ENCODE results near the gene PF4V1. TPM values are rescaled to one million over a fixed set of nuclear protein-coding genes. Genes with fewer than 3 reads are reported as not detected.

Gene PF4V1
- total RNA-seq, 1 experiment from 2014 or later, result not detected

GRCh38 chr4:73822389-73822788, 30.7 kb upstream of the PF4V1 start:
- peak overlapping the region; percentile 15 for H3K27ac Mint-ChIP-seq (ENCODE audit: unreplicated experiment)
- CTCF ChIA-PET, result interaction anchor here (0.7 kb wide), 1 partner anchor 983 kb away, joined by 7 read pairs; no protein-coding TSS in a partner anchor
- no TSS peak for BruUV-seq (replicated peaks)
- peaks cover 4% of the 10 kb centered on the region for H3K9me3 Mint-ChIP-seq (ENCODE audit: low read depth, unreplicated experiment)
- DNase-seq, result no peak
- H3K36me3 Mint-ChIP-seq (ENCODE audit: insufficient read depth, unreplicated experiment), result no peaks in the 10 kb centered on the region
- no peak for TF ChIP-seq CTCF (IDR thresholded peaks at IDR 0.05; ENCODE audit: unreplicated experiment)
- H3K27me3 Mint-ChIP-seq (ENCODE audit: unreplicated experiment), result no peaks in the 10 kb centered on the region
- H3K4me1 Mint-ChIP-seq (ENCODE audit: low read depth, unreplicated experiment), result peaks cover 34% of the 10 kb centered on the region
- no peak overlapping the region for H3K4me3 Mint-ChIP-seq (ENCODE audit: low read depth, unreplicated experiment)
- intact Hi-C loops (cut with micrococcal nuclease; ENCODE audit: unreplicated experiment), result no loop called here

- H3K4me1 Mint-ChIP-seq (ENCODE audit: low read depth, unreplicated experiment), result peaks cover 28% of the 10 kb centered on the region
- CTCF ChIA-PET, result interaction anchor here (0.7 kb wide), 1 partner anchor 983 kb away, joined by 7 read pairs; no protein-coding TSS in a partner anchor
- no peaks in the 10 kb centered on the region for H3K27me3 Mint-ChIP-seq (ENCODE audit: unreplicated experiment)
- intact Hi-C loops (cut with micrococcal nuclease; ENCODE audit: unreplicated experiment), result no loop called here
- peaks cover 6% of the 10 kb centered on the region for H3K9me3 Mint-ChIP-seq (ENCODE audit: low read depth, unreplicated experiment)
- peak overlapping the region; percentile 15 for H3K27ac Mint-ChIP-seq (ENCODE audit: unreplicated experiment)
- no peak for DNase-seq
- no peak for TF ChIP-seq CTCF (IDR thresholded peaks at IDR 0.05; ENCODE audit: unreplicated experiment)
- no TSS peak for BruUV-seq (replicated peaks)
- no peak overlapping the region for H3K4me3 Mint-ChIP-seq (ENCODE audit: low read depth, unreplicated experiment)
- no peaks in the 10 kb centered on the region for H3K36me3 Mint-ChIP-seq (ENCODE audit: insufficient read depth, unreplicated experiment)
Measured at GRCh38 chr4:73822812-73823504, 30.1 kb upstream of the PF4V1 start.

GRCh38 chr4:73823760-73824159, 29.3 kb upstream of the PF4V1 start:
- Mint-ChIP-seq H3K4me1 (ENCODE audit: low read depth, unreplicated experiment) (peaks cover 23% of the 10 kb centered on the region), H3K27ac (ENCODE audit: unreplicated experiment) (no peak overlapping the region), H3K36me3 (ENCODE audit: insufficient read depth, unreplicated experiment) (no peaks in the 10 kb centered on the region), H3K9me3 (ENCODE audit: low read depth, unreplicated experiment) (peaks cover 6% of the 10 kb centered on the region), H3K27me3 (ENCODE audit: unreplicated experiment) (no peaks in the 10 kb centered on the region), H3K4me3 (ENCODE audit: low read depth, unreplicated experiment) (no peak overlapping the region)
- intact Hi-C loops (cut with micrococcal nuclease; ENCODE audit: unreplicated experiment), result no loop called here
- CTCF ChIA-PET, result no interaction called here
- no peak for TF ChIP-seq CTCF (IDR thresholded peaks at IDR 0.05; ENCODE audit: unreplicated experiment)
- no peak for DNase-seq
- BruUV-seq (replicated peaks), result no TSS peak

GRCh38 chr4:73828956-73829355, 24.1 kb upstream of the PF4V1 start:
- no peak for DNase-seq
- CTCF ChIA-PET, result no interaction called here
- TF ChIP-seq CTCF (IDR thresholded peaks at IDR 0.05; ENCODE audit: unreplicated experiment), result no peak
- Mint-ChIP-seq H3K27ac (ENCODE audit: unreplicated experiment) (no peak overlapping the region), H3K9me3 (ENCODE audit: low read depth, unreplicated experiment) (peaks cover 6% of the 10 kb centered on the region), H3K36me3 (ENCODE audit: insufficient read depth, unreplicated experiment) (no peaks in the 10 kb centered on the region), H3K27me3 (ENCODE audit: unreplicated experiment) (no peaks in the 10 kb centered on the region), H3K4me3 (ENCODE audit: low read depth, unreplicated experiment) (no peak overlapping the region), H3K4me1 (ENCODE audit: low read depth, unreplicated experiment) (peaks cover 3% of the 10 kb centered on the region)
- intact Hi-C loops (cut with micrococcal nuclease; ENCODE audit: unreplicated experiment), result no loop called here
- BruUV-seq (replicated peaks), result no TSS peak
